NCI-H526 (cell line): Measurements from ENCODE around the gene DCAF7.

Experiments
- DNase-seq, 2 experiments: peaks; one replicate each; lab custom pipeline; 2025; lab: John Stamatoyannopoulos, UW

The DCAF7 gene

DNA sequence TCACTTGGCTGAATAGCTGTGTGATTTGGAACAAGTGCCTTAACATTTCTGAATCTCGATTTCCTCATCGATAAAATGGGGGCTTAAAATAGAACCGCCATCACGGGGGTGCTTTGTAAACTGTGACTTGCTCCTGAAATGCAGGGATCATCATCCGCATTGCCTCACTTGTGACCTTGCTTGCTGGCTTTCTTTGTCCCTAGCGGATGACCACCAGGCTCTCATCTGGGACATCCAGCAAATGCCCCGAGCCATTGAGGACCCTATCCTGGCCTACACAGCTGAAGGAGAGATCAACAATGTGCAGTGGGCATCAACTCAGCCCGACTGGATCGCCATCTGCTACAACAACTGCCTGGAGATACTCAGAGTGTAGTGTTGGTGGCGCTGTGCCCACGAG is 38.5 kb downstream of the DCAF7 start:
- no peak for DNase-seq

DNA sequence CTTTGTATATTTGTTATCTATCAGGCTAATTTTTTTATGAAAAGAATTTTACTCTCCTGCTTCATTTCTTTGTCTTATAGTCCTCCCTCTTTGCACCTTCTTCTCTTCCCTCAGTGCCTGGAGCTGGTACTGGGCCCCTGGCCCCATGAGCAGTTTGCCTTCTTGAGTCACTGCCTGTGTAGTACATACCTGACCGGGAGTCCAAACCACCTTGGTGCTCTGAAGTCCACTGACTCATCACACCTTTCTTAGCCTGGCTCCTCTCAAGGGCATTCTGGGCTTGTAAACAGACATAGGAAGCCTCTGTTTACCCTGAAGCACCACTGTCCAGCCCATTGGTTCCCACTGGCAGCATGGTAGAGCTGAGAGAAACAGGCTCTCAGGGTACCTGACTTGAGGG is 39.4 kb downstream of the DCAF7 start:
- no peak for DNase-seq

DNA sequence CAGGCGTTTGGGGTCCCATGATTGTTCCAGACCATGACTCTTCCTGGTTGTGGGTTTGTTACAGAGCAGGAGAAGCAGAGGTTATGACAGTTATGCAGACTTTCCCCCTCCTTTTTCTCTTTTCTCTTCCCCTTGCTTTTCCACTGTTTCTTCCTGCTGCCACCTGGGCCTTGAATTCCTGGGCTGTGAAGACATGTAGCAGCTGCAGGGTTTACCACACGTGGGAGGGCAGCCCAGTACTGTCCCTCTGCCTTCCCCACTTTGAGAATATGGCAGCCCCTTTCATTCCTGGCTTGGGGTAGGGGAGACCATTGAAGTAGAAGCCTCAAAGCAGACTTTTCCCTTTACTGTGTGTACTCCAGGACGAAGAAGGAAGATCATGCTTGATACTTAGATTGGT is 42.5 kb downstream of the DCAF7 start:
- no peak for DNase-seq

DNA sequence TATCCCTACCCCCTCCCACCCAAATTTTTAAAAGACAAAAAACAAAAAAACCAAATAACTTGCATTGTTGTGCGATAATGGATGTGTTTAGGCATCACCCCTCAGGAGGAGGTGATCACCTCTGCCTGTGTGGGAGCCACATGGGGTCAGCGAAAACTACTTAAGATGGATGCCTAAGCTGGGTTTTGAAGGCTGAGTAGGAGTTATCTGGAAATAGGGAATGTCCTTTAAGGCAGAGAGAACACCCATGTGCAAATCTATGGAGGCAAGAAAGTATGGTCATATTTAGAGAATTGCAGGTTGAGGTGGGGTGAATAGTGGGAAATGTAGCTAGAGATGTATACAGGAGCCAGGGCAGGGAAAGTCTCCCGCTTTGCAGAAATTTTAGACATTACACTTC is 44.9 kb downstream of the DCAF7 start:
- DNase-seq, result no peak

GRCh38 chr17:63596856-63597586 is 46.7 kb downstream of the DCAF7 start:
- no peak for DNase-seq

DNA sequence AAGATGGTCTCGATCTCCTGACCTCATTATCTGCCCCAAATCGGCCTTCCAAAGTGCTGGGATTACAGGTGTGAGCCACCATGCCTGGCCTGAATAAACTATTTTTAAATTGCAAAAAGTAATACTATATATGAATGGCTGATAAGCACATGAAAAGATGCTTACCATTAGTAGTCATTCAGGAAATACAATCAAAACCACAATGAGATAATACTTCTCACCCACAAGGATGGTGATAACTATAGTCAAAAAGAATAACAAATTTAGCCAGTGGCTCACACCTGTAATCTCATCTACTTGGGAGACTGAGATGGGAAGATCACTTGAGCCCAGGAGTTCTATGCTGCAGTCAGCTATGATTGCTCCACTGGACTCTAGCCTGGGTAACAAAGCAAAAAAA is 48.0 kb downstream of the DCAF7 start:
- DNase-seq, result no peak

GRCh38 chr17:63600569-63601438 is 50.5 kb downstream of the DCAF7 start, which contains the start of gene TACO1:
TACO1 (plus strand) TSS chr17:63600895; CDS start chr17:63601084, 189 bp downstream.
- DNase-seq, result peak; percentile 74 to 88

- no peak for DNase-seq
Measured at GRCh38 chr17:63601439-63602371, 51.4 kb downstream of the DCAF7 start.

GRCh38 chr17:63609816-63610573 is 59.7 kb downstream of the DCAF7 start:
- DNase-seq, result no peak

GRCh38 chr17:63610854-63611253 is 60.6 kb downstream of the DCAF7 start:
- no peak for DNase-seq

DNA sequence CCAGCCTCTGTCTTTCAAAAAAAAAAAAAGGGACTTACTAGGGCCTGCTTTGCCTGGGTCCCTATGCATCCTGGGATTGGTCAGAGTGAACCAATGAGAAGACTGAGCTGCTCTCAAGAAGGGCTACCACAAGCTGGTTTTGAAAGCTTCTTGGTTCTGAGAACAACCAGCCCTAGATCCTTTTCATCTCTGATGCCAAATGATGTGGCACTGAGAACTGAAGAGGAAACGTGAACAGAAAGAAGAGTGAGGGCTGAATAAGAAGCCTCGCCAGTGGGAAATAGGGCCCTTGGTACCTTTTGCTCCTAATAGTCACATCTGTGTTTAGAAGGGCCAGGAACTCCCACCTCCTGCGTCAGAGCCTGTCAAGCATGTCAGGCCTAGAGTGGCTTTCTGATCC is 61.1 kb downstream of the DCAF7 start:
- DNase-seq, result no peak

DNA sequence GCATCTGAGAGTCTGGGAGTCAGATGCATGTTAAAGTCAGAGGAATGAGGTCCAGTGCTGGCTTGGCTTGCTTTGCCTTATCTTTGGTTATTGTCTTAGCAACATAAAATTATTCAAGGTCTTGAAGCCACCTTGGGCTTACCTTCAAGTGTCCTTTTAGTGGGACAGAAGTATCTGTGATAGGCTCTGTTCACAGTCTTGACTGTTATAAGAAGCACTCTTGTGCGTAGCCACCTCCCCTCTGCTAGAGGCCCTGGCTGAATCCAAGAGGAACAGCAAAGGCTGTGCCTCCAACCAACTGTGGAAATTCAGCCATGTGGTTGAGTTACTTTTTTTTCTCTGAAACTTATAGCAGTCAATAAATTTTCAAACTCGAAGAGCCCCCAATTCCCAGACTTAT is 63.4 kb downstream of the DCAF7 start:
- DNase-seq, result no peak

DNA sequence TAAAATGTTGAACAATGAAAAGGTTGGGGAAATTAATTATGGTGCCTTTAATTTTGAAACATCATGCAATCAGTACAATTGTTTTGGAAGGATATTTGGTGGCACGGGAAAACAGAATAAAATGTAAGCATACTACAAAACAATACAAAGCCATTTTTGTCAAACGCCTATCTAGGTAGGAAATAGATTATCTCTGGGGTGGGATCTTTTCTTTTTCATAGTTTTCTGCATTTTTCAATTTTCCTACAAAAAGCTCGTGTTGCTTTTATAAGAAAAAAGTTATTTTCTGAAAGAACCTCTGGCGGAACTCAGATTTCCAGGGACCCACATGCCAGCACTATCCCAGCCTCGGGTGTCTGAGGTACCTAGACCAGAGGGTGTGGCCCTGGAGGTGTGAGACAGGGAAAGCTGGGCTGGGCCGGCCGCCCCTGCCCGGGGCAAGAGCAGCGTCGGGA is 71.0 kb downstream of the DCAF7 start:
- no peak for DNase-seq

DNA sequence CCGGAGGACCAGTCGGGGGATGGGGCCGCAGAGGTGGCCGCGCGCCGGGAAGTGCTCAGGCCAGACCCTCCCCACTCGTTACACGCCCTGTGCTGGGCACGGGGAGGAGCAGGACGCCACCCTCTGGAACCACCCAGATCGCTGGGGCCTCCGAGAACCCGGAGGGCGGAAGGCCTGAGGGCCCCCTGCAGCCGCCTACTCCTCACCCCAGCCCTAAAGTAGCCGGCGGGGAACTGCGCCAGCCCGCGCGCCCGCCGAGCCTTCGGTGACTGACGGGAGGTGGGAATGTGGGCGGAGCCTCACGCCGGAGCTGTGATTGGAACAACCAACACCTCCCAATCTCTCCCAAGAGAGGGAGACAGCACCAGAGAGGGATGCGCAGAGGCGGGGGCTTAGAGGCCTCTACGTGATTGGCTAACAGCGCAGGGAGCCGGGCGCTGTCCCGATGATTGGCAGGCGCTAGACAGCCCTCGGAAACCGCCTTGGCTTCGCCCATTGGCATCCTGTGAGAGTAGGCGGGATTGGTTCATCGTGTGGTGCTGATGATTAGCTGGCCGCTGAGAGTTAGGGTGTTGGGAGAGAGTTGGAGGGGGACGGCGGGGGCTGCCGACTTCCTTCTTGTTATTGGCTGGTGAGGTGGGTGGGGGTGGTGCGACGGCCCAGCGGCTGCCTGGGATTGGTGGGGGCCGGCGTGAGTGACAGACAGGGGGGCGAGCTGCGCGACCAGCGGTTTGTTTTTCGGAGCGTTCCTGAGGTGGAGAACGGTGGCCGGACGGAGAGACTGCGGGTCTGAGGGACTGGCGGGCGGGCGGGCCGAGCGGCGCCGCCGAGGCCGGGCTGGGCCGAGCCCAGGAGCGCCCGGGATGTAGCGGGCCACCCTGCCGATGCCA is 71.7 kb downstream of the DCAF7 start, which contains the start of gene MAP3K3:
Gene MAP3K3, plus strand, starts transcription at position 734 of the 890 bp plus-strand sequence. CDS start 343 bp downstream, outside the sequence.
- peak; percentile 100 for DNase-seq

DNA sequence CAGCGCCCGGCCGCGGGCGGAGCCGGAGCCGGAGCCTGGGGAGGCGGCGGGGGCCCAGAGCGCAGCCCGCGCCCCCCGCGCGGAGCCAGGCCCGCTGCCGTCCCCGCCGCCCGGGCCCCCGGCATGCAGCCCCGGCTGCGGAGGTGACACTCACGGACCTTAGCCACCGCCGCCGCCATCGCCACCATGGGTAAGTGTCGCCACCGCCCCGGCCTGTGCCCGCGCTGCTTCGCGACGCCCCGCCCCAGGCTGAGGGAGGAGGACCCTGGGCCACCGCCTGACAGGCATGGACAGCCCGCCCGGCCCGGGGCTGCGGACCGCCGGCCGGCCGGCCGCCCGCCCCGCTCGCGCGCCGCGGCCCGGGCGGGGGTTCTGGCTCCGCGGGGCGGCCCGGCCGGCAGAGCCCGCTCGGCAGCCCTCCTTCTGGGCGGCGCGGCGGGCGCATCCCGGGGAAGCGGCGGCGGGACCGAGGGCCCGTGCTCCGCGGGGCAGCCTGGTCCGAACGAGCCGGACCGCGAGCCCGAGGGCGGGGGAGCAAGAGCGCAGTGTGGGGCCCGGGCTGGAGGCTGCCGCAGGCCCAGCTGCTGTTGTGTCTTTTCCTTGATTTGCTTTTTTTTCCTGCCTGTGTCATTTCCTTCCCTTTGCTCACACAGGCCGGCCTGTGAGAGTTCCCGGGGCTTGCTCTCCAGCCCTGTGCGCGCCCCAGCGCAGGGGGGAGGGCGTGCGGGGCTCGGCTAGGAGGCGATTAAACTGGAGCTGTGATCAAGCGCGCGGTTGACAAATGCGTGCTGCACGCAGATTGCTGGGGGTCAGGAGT is 72.5 kb downstream of the DCAF7 start:
- peak; percentile 25 to 79 for DNase-seq

DNA sequence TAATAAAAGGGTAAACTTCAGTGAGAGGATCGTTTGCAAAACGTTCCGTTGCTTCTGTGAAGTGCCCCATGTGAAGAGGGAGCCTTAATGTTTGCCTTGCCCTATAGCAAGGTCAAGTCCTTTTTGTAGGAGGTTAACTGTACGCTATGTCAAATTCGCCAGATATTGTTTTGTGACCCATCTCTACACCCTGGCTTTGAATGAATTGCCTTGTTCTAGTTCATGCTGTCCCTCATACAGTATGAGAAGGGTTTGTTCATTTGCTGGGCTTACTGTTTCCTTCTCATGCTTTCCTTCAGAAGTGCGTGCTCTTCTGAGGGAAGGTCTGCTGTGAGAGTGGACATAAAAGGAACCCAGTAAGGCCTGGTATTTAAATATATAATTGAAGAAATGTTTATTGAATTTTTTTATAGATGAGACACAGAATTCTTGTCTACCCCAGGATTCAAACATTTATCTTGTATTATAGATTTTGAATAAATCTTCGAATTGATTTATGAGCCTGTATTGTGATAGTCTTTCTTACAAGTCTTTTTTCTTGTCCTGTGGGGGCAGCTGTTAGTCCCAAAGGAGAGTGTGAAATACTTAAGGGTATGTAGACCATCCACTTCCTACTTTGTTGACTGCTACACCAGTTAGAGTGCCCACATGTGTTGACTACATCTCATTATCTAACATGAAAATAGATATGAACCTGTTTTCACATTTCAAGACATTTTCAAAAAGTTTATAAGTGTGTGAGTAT is 73.7 kb downstream of the DCAF7 start:
- DNase-seq, result no peak

DNA sequence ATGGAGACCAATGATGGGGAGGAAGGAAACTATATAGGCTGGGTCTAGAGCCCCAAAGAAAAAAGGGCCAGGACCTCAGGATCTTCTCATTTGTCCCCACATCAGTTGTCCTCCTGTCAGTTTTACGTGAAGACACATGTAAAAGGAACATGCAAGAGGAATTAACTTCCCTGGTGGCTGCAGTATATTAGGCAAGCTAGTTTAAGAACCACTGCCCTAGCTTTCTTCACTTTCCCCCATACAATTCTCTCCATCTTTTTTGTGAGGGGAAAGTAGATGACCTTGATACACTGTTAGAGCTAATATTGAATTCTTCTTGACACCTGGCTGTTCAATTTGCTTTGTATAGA is 74.2 kb downstream of the DCAF7 start:
- DNase-seq, result no peak

GRCh38 chr17:63626551-63627180 is 76.4 kb downstream of the DCAF7 start:
- DNase-seq, result no peak
